NT2/D1 (cell line): Measurements from ENCODE around the gene PPARGC1A.

Experiments
- DNase-seq: peaks from one replicate; pipeline ENCODE4 v3.0.0-alpha.2; 2011; ENCODE audit warnings: low read depth, low spot score
- H3K27me3 ChIP-seq: 2 replicates; pipeline ENCODE4 v1.6.0; 2011; ENCODE audit warnings: mild to moderate bottlenecking; ENCODE audit not compliant: insufficient read length, insufficient read depth
- H3K36me3 ChIP-seq: 2 replicates; pipeline ENCODE4 v1.6.1; 2011; ENCODE audit warnings: mild to moderate bottlenecking, low read length, mixed read lengths; ENCODE audit not compliant: insufficient read depth, insufficient read length
- H3K4me1 ChIP-seq: 2 replicates; pipeline ENCODE4 v1.5.1; 2011; ENCODE audit not compliant: insufficient read depth, insufficient read length
- H3K4me3 ChIP-seq: 2 replicates; pipeline ENCODE4 v1.5.1; 2011; ENCODE audit warnings: low read depth; ENCODE audit not compliant: insufficient read length
- H3K9ac ChIP-seq: 2 replicates; pipeline ENCODE4 v1.6.0; 2011; ENCODE audit warnings: low read depth; ENCODE audit not compliant: insufficient read length
- H3K9me3 ChIP-seq: 2 replicates; pipeline ENCODE4 v1.5.1; 2011; ENCODE audit warnings: mild to moderate bottlenecking, low read length; ENCODE audit not compliant: insufficient read depth
- SUZ12 ChIP-seq: IDR thresholded peaks from 2 replicates; pipeline ENCODE4 v1.6.1; 2011; ENCODE audit not compliant: insufficient read length, insufficient read depth; ENCODE audit errors: extremely low read depth
- YY1 ChIP-seq: IDR thresholded peaks from 2 replicates; pipeline ENCODE4 v1.6.1; 2011; ENCODE audit not compliant: insufficient read length, insufficient read depth
- ZNF274 ChIP-seq: IDR thresholded peaks from 2 replicates; pipeline ENCODE4 v1.6.1; 2011; ENCODE audit warnings: mild to moderate bottlenecking, low read depth, low read length

The PPARGC1A gene

DNA sequence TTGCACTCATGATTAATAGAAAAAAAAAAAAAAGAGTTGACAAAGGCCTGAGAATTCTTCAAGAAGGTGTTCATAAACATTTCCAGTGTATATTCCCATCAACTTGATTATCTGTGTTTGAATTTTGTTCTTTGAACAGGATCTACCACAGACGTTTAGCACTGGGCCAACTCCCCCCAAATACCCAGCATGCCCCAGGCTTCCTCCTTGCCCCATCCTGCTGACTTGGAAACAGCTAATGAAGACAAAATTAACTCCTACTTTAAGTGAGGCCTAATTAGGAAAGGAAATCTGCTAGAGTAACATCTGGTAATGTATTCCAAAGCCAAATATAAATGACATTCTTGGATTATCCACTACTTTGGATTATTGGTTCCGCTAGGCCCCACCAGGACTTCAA is 52.5 kb downstream of the PPARGC1A start:
- Histone ChIP-seq H3K4me3 (no peak overlapping the region), H3K4me1 (no peaks in the 10 kb centered on the region), H3K9ac (no peak overlapping the region), H3K9me3 (no peaks in the 10 kb centered on the region), H3K27me3 (no peaks in the 10 kb centered on the region), H3K36me3 (no peaks in the 10 kb centered on the region)
- no peak for DNase-seq
- no peak for TF ChIP-seq SUZ12
- no peak for TF ChIP-seq ZNF274
- no peak for TF ChIP-seq YY1

GRCh38 chr4:23835774-23836478 is 53.9 kb downstream of the PPARGC1A start:
- no peaks in the 10 kb centered on the region for H3K36me3 ChIP-seq
- H3K4me1 ChIP-seq = no peaks in the 10 kb centered on the region
- DNase-seq = no peak
- H3K4me3 ChIP-seq = no peak overlapping the region
- H3K27me3 ChIP-seq = no peaks in the 10 kb centered on the region
- no peak overlapping the region for H3K9ac ChIP-seq
- H3K9me3 ChIP-seq = no peaks in the 10 kb centered on the region
- TF ChIP-seq YY1 (no peak), ZNF274 (no peak), SUZ12 (no peak)

GRCh38 chr4:23828779-23829178 is 61.1 kb downstream of the PPARGC1A start:
- TF ChIP-seq SUZ12 = no peak
- TF ChIP-seq ZNF274 = no peak
- TF ChIP-seq YY1 = no peak
- no peak for DNase-seq
- no peaks in the 10 kb centered on the region for H3K4me1 ChIP-seq
- H3K4me3 ChIP-seq = no peak overlapping the region
- H3K27me3 ChIP-seq = no peaks in the 10 kb centered on the region
- no peaks in the 10 kb centered on the region for H3K36me3 ChIP-seq
- H3K9me3 ChIP-seq = no peaks in the 10 kb centered on the region
- no peak overlapping the region for H3K9ac ChIP-seq

DNA sequence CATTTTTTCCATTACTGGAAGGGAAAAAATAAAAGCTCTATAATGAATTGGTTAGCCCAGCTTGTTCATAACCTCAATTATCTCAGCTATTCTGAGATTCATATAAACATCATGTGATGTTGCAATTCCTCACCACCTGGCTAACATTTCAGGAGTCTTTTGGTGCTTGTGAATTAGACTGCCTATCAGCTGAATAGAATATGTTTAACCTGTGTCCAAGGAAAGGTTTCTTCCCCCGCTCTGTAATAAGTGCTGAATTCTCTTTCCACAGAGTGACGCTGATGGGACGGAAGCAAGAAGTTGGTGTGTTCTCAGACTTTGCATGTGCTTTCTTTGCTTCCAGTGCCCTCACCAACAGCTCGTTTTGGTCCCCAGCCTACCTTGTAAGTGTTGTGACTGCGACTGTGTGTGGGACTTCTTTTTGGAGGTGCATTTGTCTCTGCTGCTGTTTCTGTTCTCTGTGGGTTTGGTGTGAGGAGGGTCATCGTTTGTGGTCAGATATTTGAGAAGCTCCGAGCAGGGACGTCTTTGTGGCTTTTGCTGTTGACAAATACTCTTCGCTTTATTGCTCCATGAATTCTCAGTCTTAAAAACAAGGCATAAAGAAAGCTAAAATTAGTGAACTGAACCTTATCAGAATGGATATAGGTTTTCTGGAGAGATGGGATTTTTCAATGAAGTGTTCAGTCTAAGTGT is 61.7 kb downstream of the PPARGC1A start:
- no peaks in the 10 kb centered on the region for H3K9me3 ChIP-seq
- no peaks in the 10 kb centered on the region for H3K4me1 ChIP-seq
- H3K4me3 ChIP-seq = no peak overlapping the region
- H3K27me3 ChIP-seq = no peaks in the 10 kb centered on the region
- no peak for DNase-seq
- TF ChIP-seq YY1 = no peak
- H3K9ac ChIP-seq = no peak overlapping the region
- no peaks in the 10 kb centered on the region for H3K36me3 ChIP-seq

DNA sequence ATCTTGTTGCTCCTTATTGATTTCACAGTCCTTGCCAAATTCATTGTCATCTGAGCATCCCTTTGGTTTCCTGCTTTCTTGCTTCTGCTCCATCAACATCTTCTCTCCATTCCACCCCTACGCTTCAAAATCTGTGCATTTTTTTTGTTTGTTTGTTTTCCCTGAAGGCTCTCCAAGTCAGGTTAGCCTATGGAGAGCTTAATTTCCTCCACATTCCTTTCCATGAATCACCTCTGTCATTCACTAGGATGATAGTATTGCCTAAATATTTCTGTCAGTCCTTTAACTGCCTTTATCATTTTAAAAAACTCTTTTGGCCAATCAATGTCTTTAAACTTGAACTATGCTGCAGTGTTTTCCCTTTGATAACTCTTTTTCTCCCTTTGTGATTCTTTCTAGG is 67.7 kb downstream of the PPARGC1A start:
- H3K36me3 ChIP-seq = no peaks in the 10 kb centered on the region
- peak; percentile 22 for DNase-seq
- H3K4me3 ChIP-seq = no peak overlapping the region

DNA sequence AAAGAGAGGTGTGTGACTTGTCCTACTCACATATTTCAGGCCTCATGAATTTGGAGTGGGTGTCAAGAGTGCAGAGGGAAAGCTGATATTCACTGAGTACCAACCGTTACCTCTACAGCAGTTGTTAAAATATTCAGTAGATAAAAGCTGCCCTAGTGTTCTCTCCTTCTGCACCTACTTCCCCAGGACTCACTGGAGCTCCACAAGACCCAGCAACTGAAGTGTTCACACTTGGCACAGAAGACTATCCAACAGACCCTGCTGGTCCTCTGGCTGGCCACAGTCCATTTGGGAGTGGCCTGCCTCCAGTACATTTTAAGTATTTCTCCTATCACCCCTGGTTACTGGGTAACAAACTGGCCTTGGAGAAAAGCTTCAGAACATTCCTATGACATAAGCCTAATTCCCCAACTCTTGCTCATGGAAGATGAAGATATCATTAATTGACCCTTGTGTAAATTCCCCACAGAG is 70.8 kb downstream of the PPARGC1A start:
- TF ChIP-seq ZNF274 (no peak), SUZ12 (no peak), YY1 (no peak)
- no peak for DNase-seq
- H3K27me3 ChIP-seq = no peaks in the 10 kb centered on the region

More for the DNA sequence above, 67.7 kb downstream of the PPARGC1A start:
- no peak overlapping the region for H3K9ac ChIP-seq
- no peaks in the 10 kb centered on the region for H3K4me1 ChIP-seq
- TF ChIP-seq YY1 (no peak), SUZ12 (no peak), ZNF274 (no peak)
- no peaks in the 10 kb centered on the region for H3K9me3 ChIP-seq
- no peaks in the 10 kb centered on the region for H3K27me3 ChIP-seq

DNA sequence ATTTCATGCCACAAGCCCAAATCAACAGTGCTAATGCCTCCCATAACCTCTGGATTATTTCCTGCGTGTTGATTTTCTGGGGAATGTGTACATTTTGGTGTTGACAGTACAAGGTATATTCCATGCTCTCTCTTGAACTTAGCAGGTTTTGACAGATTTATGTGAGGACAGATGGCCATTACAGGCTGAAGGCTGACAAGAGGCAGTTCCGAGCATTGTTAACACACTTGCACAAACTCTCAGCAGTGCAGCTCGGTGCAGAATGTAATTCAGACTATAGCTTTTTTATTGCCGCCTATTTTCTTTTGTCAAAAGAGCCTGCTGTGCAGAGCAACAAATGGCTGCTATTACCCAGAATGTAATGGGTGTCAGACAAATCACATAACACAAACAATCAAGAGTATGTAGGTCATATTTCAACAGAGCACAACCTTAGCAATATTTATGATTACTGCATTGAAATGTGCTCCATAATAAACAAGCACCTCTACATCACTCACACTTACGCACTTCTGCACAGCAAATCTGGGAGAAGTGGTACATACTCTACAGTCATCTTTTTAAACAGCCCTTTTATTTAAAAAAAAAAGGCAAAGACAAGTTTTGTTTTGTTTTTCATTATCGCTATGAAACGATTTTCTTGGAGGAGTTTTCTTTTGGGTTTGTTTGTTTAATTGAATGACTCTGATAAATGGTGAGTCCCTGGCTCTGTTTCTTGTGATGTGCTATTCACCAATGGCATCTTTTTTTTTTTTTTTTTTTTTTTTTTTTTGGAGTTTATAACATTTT is 71.6 kb downstream of the PPARGC1A start:
- Histone ChIP-seq H3K9ac (no peak overlapping the region), H3K36me3 (no peaks in the 10 kb centered on the region), H3K4me1 (no peaks in the 10 kb centered on the region), H3K4me3 (no peak overlapping the region), H3K9me3 (no peaks in the 10 kb centered on the region), H3K27me3 (no peaks in the 10 kb centered on the region)
- TF ChIP-seq SUZ12 = no peak
- no peak for TF ChIP-seq ZNF274
- TF ChIP-seq YY1 = no peak
- no peak for DNase-seq

More for the DNA sequence above, 70.8 kb downstream of the PPARGC1A start:
- H3K4me1 ChIP-seq = no peaks in the 10 kb centered on the region
- H3K9me3 ChIP-seq = no peaks in the 10 kb centered on the region
- H3K36me3 ChIP-seq = no peaks in the 10 kb centered on the region
- H3K4me3 ChIP-seq = no peak overlapping the region
- H3K9ac ChIP-seq = no peak overlapping the region
